Activated T-helper 1 cell treated with anti-CD3 and anti-CD28 coated beads, Interleukin-2, amount 50 U/mL, for 16 hours (primary cell): ENCODE results near the gene FGF18.
"Not testable (repeated sequence)": the region's sequence is repeated elsewhere in the genome, so short reads cannot be mapped to it uniquely, and the experiment has no call there.

ENCODE experiments used
- DNase-seq, 2 donors: peaks; one replicate each; pipeline ENCODE4 v3.0.0-alpha.2; 2020; ENCODE audit warnings: low read depth in 1 of 2, low spot score in 1 of 2

FGF18 gene

GRCh38 chr5:171400169-171400568 is 19.3 kb upstream of the FGF18 start:
- no peak for DNase-seq

- no peak for DNase-seq
Measured at GRCh38 chr5:171401167-171401947, 18.1 kb upstream of the FGF18 start.

- not testable (repeated sequence) for DNase-seq
Measured at GRCh38 chr5:171402751-171403150, 16.7 kb upstream of the FGF18 start.

- DNase-seq, result no peak
Measured at GRCh38 chr5:171405615-171406014, 13.8 kb upstream of the FGF18 start.

GRCh38 chr5:171407234-171407633 is 12.2 kb upstream of the FGF18 start:
- no peak for DNase-seq

GRCh38 chr5:171409164-171410136 is 10.0 kb upstream of the FGF18 start:
- no peak for DNase-seq

- no peak for DNase-seq
Measured at GRCh38 chr5:171410181-171410580, 9.3 kb upstream of the FGF18 start.

GRCh38 chr5:171412186-171412585 is 7.3 kb upstream of the FGF18 start:
- DNase-seq, result no peak

GRCh38 chr5:171413153-171413910 is 6.1 kb upstream of the FGF18 start:
- no peak for DNase-seq

- not testable (repeated sequence) for DNase-seq
Measured at GRCh38 chr5:171413993-171414392, 5.5 kb upstream of the FGF18 start.

- DNase-seq, result no peak
Measured at GRCh38 chr5:171415115-171415730, 4.2 kb upstream of the FGF18 start.

GRCh38 chr5:171416160-171417049 is 3.0 kb upstream of the FGF18 start:
- no peak for DNase-seq

GRCh38 chr5:171418316-171418981 is 998 bp upstream of the FGF18 start:
- peak in 1 of 2 donors; percentile 26 for DNase-seq

GRCh38 chr5:171419688-171420430 is 412 bp downstream of the FGF18 start:
- DNase-seq, result no peak

- DNase-seq, result no peak
Measured at GRCh38 chr5:171420431-171421241, 1.2 kb downstream of the FGF18 start.

- DNase-seq, result no peak
Measured at GRCh38 chr5:171421331-171422262, 2.1 kb downstream of the FGF18 start.

- no peak for DNase-seq
Measured at GRCh38 chr5:171422495-171422894, 3.0 kb downstream of the FGF18 start.
